Left lung (tissue), 10 donors: ENCODE results near the gene PICALM. TPM values are rescaled to one million over a fixed set of nuclear protein-coding genes. Genes with fewer than 3 reads are reported as not detected.

Source experiments
- ATAC-seq: fragments of 200-7000 bp; cut with Tn5 transposase; one replicate; pipeline ENCODE4 v1.9.1; 2020; ENCODE audit warnings: moderate library complexity
- DNase-seq, 4 donors: peaks; one replicate each; pipeline ENCODE4 v3.0.0-alpha.2; 2013 to 2020
- H3K27ac ChIP-seq, 2 donors: fragments of 200-600 bp; sonication (generic) in 1 of 2; one replicate each; pipeline versions ENCODE4 v1.5.0 to v1.8.0; 2020 to 2021
- H3K27me3 ChIP-seq, 2 donors: fragments of 200-600 bp; sonication (generic) in 1 of 2; one replicate each; pipeline versions ENCODE4 v1.5.0 to v1.8.0; 2020 to 2021
- H3K36me3 ChIP-seq, 2 donors: fragments of 200-600 bp; sonication (generic) in 1 of 2; one replicate each; pipeline versions ENCODE4 v1.5.0 to v1.8.0; 2020 to 2021
- H3K4me1 ChIP-seq, 2 donors: fragments of 200-600 bp; one replicate each; pipeline ENCODE4 v1.8.0; 2021
- H3K4me3 ChIP-seq, 2 donors: fragments of 200-600 bp; sonication (generic) in 1 of 2; one replicate each; pipeline versions ENCODE4 v1.5.0 to v1.8.0; 2020 to 2021; ENCODE audit warnings: mild to moderate bottlenecking in 1 of 2
- H3K9me3 ChIP-seq, 2 donors: fragments of 200-600 bp; sonication (generic) in 1 of 2; one replicate each; pipeline versions ENCODE4 v1.5.0 to v1.8.0; 2020 to 2021
- CTCF ChIP-seq, 2 donors: fragments of 200-600 bp; sonication (generic) in 1 of 2; IDR thresholded peaks; one replicate each; pipeline versions ENCODE4 v1.5.0 to v1.8.0; 2021; ENCODE audit warnings: antibody characterized with exemption in 2 of 2
- intact Hi-C, 2 donors: fragments of 100-400 bp; cut with DNase I; formaldehyde crosslinking; loops; one replicate each; pipeline versions ENCODE4 v1.11.2 to v1.14.2; 2022
- polyA plus RNA-seq, 6 donors: library from polyadenylated mRNA; unstranded; fragments of 120-200 nt; gene quantifications; one replicate each; pipeline ENCODE4 v1.2.1, GENCODE V29; 2013; ENCODE audit not compliant: insufficient read length in 6 of 6
- total RNA-seq, 2 donors: library from RNA; stranded (reverse); fragmentation: NEBNext Ultra II Directional; extraction: Animal tissue kit (Norgen Biotek cat#: 25700); gene quantifications; one replicate each; pipeline ENCODE4 v1.2.1, GENCODE V29; 2021
- donor health status: DM: no; HTN: yes; CAD: no.
- donor health status: DM: no; HTN: no; CAD: no.

The PICALM gene
- total and polyA plus RNA-seq, 8 donors: 159 to 216 (median 182) TPM

DNA sequence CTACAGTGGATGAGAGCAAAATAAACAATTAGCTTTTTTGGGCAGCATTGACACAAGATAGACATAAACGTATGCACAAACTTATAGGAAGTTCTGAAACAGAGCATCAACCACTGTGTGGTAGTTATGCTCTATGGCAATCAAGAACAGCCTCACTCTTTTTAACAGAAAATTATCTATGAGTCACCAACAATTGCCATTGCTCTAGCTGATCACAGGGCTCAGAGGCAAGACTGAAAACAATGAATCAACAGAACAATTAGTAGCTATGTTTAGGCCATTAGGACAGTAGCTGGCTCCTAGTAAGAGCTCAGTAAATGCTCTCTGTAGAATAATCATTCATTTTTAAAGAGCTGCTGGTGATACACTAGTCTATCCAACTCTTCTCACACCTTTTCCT lies 34.9 kb upstream of the PICALM start:
- Histone ChIP-seq H3K4me1 (no peaks in the 10 kb centered on the region), H3K9me3 (no peaks in the 10 kb centered on the region), H3K27me3 (no peaks in the 10 kb centered on the region), H3K36me3 (no peaks in the 10 kb centered on the region), H3K4me3 (no peak overlapping the region), H3K27ac (no peak overlapping the region)
- DNase-seq (no peak), ATAC-seq (no peak)
- intact Hi-C loops: no loop called here
- no peak for TF ChIP-seq CTCF (IDR thresholded peaks at IDR 0.05)

DNA sequence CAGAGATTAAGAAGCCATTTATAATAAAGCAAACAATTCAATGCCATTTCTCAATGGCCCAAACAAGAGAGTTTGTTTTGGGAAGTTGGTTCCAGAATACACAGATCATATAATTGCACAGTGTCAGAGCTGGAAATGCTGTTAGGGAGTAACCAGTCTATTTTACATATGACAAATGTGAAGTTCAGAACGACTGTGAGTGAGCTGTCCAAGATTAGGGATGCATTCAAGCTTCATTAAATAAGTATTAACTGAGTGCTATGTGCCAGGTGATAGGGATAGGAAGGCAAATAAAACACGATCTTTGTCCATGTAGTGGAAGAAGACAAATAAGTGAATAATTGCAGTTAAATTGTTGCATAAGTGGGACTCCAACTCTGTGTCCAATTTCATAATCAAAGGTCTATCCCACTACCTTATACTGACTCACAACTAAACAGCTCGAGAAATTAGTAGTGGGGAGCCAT lies 33.1 kb upstream of the PICALM start:
- peak; percentile 41 for ATAC-seq
- TF ChIP-seq CTCF (IDR thresholded peaks at IDR 0.05): no peak
- no peaks in the 10 kb centered on the region for H3K4me1 ChIP-seq
- no peaks in the 10 kb centered on the region for H3K27me3 ChIP-seq
- no peaks in the 10 kb centered on the region for H3K36me3 ChIP-seq
- H3K9me3 ChIP-seq: no peaks in the 10 kb centered on the region
- no peak overlapping the region for H3K27ac ChIP-seq
- intact Hi-C loops: no loop called here
- no peak overlapping the region for H3K4me3 ChIP-seq
- DNase-seq: no peak

GRCh38 chr11:86101493-86101892 lies 32.6 kb upstream of the PICALM start:
- Histone ChIP-seq H3K27ac (no peak overlapping the region), H3K4me1 (no peaks in the 10 kb centered on the region), H3K9me3 (no peaks in the 10 kb centered on the region), H3K4me3 (no peak overlapping the region), H3K27me3 (no peaks in the 10 kb centered on the region), H3K36me3 (no peaks in the 10 kb centered on the region)
- no peak for ATAC-seq
- no peak for TF ChIP-seq CTCF (IDR thresholded peaks at IDR 0.05)
- intact Hi-C loops: no loop called here
- no peak for DNase-seq

DNA sequence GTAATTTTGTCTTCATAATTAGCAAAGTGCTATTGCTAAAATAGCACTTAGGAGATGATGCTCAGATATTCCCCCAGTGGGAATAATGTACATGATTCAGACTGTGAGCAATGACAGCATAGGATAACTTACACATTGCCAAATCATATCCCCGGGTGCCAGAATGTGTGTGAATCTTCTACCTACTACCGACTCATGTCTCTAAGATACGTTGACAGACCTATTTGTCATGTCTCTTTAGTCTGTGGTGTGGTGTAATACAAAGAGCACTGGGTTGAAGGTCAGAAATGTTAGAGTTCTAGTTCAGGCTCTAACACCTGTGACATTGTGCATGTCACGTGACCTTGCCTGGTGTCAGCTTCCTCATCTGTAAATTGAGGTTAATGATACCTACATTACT lies 31.0 kb upstream of the PICALM start:
- DNase-seq (no peak), ATAC-seq (no peak)
- Histone ChIP-seq H3K9me3 (no peaks in the 10 kb centered on the region), H3K4me1 (no peaks in the 10 kb centered on the region), H3K36me3 (no peaks in the 10 kb centered on the region), H3K27me3 (no peaks in the 10 kb centered on the region), H3K4me3 (no peak overlapping the region), H3K27ac (no peak overlapping the region)
- intact Hi-C loops: no loop called here
- TF ChIP-seq CTCF (IDR thresholded peaks at IDR 0.05): no peak

DNA sequence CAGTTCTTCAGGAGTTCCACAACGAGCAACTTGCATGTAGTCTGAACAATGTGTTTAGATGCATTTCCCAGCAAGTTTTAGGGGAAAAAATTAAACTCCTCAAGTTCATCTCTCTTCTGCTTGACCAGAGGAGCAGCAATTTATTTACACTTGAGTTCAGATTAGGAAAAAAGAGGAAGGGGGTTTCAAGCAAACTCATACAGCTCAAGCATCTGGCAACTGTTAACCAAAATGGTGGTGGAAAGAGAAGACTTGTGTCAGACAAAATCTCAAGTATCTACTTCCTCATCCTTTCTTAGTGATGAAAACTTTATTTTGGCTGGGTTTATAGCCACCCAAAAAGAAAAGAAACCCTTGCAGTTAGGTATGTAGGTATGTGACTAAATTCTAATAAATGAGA lies 29.1 kb upstream of the PICALM start:
- no peak for ATAC-seq
- Histone ChIP-seq H3K27ac (no peak overlapping the region), H3K9me3 (no peaks in the 10 kb centered on the region), H3K27me3 (no peaks in the 10 kb centered on the region), H3K36me3 (no peaks in the 10 kb centered on the region), H3K4me1 (no peaks in the 10 kb centered on the region), H3K4me3 (no peak overlapping the region)
- DNase-seq: no peak
- TF ChIP-seq CTCF (IDR thresholded peaks at IDR 0.05): no peak
- intact Hi-C loops: no loop called here
